Activated T-helper 1 cell treated with anti-CD3 and anti-CD28 coated beads, Interleukin-2, amount 50 U/mL, for 16 hours (primary cell): ENCODE measurements around the gene MX2.
A peak's percentile ranks its signal among the peaks of the same experiment; 100 is the strongest.

ENCODE experiments used
- DNase-seq, 2 donors: peaks; one replicate each; pipeline ENCODE4 v3.0.0-alpha.2; 2020; ENCODE audit warnings: low read depth in 1 of 2, low spot score in 1 of 2

MX2 gene

GRCh38 chr21:41363370-41364270 lies 1.8 kb downstream of the MX2 start:
- no peak for DNase-seq

DNA sequence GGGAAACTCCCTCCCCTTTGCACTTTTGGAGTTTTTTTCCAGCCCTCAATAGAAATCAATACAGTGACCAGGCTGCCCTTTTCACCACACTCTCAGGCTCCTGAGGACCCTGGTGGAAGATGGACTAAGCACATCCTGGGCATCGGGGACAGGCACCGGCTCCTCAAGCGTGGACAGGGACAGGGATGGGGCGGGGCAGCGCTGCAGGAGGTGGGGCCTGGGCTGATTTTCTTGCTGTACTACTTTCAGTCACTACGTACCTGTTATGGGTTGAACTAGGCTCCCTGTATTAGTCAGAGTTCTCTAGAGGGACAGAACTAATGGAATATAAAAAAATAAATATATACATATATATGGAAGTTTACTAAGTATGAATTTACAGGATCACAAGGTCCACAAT lies 2.5 kb downstream of the MX2 start:
- DNase-seq = no peak

GRCh38 chr21:41365377-41366107 lies 3.7 kb downstream of the MX2 start:
- DNase-seq = no peak

DNA sequence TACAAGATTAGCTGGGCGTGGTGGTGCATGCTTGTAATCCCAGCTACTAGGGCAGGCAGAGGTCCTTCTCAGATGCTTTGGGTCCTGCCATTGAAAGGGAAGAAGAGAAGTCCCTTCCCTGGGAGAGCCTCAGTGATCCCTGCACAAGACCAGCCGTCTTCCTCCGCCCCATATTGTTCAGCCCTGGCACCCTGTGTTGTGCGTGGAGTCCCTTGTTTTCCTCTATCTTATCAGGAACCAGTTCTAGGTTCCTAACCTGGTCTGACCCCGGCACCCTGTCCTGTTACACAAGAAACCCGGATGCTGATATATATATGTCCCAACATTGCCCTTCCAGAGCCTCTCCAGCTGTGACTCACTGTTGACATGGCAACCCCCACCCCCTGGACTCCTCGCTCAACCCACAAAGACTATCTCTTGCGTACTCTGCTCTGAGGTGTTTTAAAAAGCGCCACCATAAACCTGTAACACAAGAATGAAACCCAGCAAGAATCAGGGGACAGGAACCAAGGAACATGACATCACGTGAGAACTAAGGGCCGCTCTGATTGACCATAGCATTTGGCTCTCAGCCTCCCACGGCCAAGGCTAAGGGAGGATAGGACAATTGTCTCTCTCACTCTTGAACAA lies 4.8 kb downstream of the MX2 start:
- no peak for DNase-seq

DNA sequence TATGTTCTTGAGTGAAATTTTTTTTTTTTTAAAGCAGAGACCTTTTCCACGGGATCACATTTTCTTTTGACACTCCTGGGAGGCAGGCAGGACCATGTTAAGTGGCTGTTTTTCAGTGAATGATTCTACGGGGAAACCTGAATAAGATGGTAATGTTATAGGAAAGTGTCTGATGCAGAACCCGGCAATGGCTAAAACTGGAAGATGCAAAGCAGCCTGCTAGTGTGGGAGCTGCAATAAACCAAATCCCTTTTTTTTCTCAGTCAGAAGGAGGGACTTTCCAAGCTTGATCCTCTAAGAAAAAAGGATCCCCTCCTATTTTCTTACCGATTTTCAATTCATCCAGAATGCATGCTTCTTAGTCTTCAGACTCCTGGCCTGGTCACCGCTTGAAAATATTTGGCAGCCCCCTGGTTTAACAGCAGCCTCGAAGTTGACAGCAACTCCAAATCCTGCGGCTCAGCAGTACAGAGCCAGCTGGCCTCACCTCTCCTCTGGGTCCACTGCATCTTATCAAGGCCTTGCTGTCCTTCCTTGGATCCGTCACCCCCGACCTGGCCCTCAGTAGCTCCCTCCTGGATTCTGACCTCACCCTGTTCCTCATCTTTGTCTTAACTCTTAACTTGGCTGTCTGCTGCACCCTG lies 5.6 kb downstream of the MX2 start:
- no peak for DNase-seq

DNA sequence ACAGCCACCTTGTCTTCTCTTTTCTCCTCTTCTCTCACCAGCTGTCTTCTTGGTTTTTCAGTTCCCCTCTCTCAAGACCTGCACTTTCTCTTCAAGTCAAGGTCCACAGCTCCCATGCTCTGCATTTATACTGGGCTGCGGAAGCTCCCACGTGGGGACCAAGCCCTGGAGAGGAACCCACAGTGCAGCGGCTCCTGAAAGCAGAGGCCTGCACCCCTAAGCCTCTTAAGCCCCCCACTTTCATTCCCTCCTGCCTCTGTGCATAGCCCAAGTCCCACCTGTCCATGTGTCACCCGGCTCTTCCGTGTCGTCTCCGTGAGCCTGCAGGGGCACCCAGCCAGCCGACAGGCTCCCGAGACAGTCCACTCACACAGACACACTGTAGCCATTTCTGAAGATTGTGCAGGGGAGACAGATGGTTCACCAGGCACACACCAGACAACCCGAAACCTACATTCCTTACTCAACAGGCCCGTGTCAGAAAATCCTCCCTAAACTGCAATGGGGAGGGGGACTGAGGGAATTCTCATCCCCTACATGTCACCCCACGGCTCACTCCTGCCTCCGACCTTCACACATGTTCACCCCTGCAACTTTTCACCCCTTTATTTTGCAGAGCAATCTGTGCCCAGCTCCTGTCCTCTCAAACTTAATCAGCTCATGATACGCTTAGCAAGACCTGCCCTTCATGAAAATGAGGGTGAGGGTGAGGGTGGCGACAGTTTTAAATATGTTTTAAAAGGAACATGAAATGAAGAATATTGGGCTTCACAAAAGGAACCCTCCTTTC lies 6.3 kb downstream of the MX2 start:
- no peak for DNase-seq

- no peak for DNase-seq
These were observed 6.9 kb downstream of the MX2 start for GRCh38 chr21:41368735-41369104.

- peak in 1 of 2 donors; percentile 19 for DNase-seq
These were observed 7.5 kb downstream of the MX2 start for GRCh38 chr21:41369105-41369919.

DNA sequence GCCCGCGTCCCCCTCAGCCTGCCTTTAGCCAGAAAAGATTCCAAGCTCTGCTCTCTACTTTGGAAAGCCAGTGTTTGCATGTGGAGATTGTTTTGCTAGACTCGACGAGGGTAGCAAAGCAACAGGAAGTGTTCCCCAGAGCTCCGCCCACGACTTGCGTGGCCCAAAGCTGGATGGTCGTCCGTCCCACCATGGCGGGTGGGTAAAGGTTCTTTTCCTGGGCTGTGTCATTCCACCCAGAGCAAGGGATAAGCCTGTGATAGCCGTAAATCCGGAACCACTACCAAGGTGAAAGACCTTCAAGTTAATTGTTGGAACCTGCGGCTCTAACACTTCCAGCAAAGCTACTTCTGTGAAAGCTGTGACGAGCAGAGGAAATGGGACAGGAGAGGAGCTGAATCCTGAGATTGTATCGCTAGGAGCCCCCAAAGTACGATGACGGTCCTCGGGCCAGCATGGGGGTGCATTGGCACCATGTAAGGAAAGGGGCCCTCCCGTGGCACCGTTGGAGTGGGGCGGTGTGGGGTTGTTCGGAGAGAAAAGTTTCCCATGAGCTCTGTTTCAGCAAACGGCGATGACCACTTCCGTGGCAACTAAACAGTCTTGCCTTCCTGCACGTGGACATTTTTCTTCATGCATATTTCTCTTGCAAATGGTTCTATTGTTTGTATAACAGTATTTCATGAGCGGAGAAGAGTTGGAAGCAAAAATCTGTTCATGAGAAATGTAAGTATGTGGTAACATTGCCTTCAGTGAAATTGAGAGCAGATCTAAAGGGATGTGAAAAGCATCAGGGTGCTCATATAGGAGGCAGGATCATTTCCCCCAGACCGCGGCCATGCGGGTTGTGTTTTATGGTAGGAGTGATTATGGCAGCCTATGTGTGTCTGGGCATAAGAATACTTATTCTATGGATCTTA lies 8.4 kb downstream of the MX2 start:
- no peak for DNase-seq

- no peak for DNase-seq
These were observed 9.2 kb downstream of the MX2 start for GRCh38 chr21:41370840-41371684.

GRCh38 chr21:41371685-41372030 lies 9.8 kb downstream of the MX2 start:
- DNase-seq = no peak

GRCh38 chr21:41373253-41373652 lies 11.4 kb downstream of the MX2 start:
- DNase-seq = no peak

- no peak for DNase-seq
These were observed 11.9 kb downstream of the MX2 start for GRCh38 chr21:41373763-41374162.

GRCh38 chr21:41374177-41374712 lies 12.4 kb downstream of the MX2 start:
- DNase-seq = no peak

GRCh38 chr21:41374867-41375533 lies 13.2 kb downstream of the MX2 start:
- no peak for DNase-seq

DNA sequence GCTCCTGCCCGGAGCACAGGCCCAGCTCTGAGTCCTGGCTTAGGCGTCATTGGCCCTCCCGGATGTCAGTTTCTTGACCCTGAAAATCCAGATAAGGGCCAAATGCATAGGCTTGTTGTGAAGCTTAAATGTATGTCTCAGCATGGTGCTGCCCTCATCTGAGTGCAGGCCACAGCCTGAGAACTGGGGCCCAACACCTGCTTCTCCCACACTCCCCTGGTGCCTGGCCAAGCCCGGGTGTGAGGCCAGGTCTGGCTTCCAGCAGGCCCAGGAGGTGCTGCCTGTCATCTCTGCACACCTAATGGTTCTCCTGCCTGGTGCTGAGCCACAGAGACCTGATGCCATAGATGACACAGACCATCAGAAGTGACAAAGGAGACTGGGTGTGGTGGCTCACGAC lies 14.0 kb downstream of the MX2 start:
- DNase-seq = no peak

DNA sequence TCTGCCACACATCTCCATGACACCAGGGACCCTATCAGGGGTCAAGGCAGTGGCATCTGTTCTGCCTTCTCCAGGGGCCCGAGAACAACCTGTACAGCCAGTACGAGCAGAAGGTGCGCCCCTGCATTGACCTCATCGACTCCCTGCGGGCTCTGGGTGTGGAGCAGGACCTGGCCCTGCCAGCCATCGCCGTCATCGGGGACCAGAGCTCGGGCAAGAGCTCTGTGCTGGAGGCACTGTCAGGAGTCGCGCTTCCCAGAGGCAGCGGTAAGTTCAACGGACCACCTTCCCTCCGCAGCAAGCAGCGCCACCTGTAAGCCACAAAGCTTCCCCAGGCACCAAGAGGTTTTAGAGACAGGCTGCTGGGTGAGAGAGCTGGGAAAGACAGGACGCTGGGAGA lies 15.9 kb downstream of the MX2 start:
- no peak for DNase-seq
